H1 (cell line): ENCODE data around the gene TMA7. TPM values are rescaled to one million over a fixed set of nuclear protein-coding genes. Genes with fewer than 3 reads are reported as not detected.

Experiments
- JUND ChIP-seq: IDR thresholded peaks from 2 replicates; pipeline ENCODE4 v1.6.1; 2011; ENCODE audit warnings: mild to moderate bottlenecking, improper control_type of control experiment, low read length
- polyA plus RNA-seq, 7 experiments: library from polyadenylated mRNA; depleted of rRNA in 3 of 7; stranded (reverse) in 5 of 7; unstranded in 2 of 7; fragments of >200 nt in 5 of 7; fragments of 200-250 nt in 2 of 7; gene quantifications; 1 replicate in 5 of 7; 2 replicates in 1 of 7; 4 replicates in 1 of 7; pipeline versions ENCODE4 v1.2.1 to v1.2.3, GENCODE V29; 2011 to 2013; ENCODE audit warnings: missing spikeins in 2 of 7, mixed read lengths in 2 of 7
- total RNA-seq: library from RNA; stranded (reverse); fragmentation: NEBNext Ultra II Directional; extraction: Animal tissue kit (Norgen Biotek cat#: 25700); gene quantifications from 2 replicates; pipeline ENCODE4 v1.2.1, GENCODE V29; 2021

Gene TMA7
- total and polyA plus RNA-seq, 2 of the 8 experiments (the other 6 are each of a cell fraction or from before 2014, with no cell fraction given): 138 to 305 TPM

DNA sequence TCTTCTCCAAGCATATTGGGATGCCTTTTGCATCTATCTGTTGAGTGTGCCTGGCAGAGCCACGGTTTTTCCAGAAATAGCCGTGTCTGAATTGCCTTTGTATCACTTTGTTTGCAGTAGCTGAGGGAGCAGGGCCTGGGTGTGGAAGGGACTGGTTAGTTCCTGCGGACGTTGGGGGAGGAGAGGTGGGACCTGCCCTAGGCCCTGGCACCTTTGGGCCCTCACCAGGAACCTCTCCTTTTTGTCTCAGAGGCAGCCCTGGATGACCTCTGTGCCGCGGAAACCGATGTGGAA, 25.1 kb downstream of the TMA7 start (continued):
- TF ChIP-seq JUND: no peak
